Stimulated activated CD4-positive, alpha-beta T cell treated with anti-CD3 and anti-CD28 coated beads, TNF-alpha, amount 100 ng/mL, for 24 hours (primary cell): ENCODE data around the gene TIPIN.

Experiments
- DNase-seq, 3 experiments: peaks; one replicate each; pipeline ENCODE4 v3.0.0-alpha.2; 2020; ENCODE audit warnings: low read depth in 3 of 3

The TIPIN gene

DNA sequence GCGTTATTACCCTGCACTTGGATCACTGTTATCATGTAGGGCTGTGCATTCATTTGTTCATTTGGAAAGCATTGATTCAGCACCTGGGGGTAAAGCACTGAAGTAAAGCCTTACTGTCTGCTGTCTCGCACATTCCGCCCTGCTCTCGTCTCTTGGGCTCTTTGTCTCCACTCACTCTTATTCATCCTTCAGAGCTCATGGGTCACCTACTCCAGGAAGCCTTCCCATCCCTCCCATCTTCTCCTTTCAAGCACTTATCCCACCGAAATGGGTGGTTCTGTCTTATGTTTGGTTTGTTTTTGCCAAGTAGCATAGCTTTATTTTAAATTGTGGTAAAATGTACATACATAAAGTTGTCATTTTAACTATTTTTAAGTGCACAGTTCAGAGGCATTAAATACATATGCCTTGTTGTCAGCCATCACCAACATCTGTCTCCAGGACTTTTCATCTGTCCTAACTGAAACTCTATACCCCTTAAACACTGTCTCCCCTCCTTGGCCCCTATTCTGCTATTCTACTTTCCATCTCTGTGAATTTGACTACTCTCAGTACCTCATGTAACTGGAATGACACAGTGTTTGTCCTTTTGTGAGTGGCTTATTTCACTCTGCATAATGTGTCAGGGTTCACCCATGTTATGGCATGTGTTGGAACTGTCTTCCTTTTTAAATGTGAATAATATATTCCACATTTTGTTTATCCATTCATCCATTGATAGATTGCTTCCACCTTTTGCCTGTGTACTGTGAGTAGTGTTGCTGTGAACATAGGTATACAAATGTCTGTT is 53.8 kb downstream of the TIPIN start:
- no peak for DNase-seq

DNA sequence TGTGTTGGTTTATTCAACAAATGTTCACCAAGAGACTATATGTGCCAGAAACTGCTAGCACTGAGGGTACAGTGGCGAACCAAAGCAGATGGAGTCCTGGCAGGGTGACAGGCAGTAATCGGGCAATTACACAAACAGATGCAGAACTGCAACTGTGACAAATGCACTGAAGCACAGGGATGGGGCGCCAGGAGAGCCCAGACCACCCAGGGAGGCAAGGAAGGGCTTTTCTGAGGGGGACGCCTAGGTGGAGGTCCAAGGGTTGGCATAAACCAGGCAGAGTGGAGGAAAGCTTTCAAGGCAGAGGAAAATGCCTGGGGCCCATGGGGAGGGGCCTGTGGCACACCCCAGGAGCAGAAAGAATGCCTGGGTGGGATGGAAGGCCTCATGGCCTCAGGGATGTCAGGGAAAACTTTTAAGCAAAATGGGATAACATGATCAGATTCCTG is 57.7 kb downstream of the TIPIN start:
- DNase-seq: no peak

DNA sequence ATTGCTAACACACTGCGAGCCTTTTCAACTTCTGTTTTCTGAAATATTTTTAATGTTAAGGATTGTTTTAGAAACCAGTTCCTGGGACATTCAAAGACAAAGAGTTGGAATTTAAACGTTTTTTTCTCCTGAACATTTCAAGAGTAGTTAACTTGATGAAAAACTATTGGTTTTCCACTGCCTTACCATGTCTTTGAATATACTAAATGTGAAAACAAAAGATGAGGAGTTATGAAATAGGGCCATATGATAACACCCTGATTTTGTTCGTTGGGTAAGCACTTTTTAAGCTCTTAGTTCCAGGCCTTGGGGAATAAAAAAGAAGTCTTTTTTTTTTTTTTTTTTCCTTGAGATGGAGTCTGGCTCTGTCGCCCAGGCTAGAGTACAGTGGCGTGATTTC is 60.3 kb downstream of the TIPIN start:
- DNase-seq: no peak

DNA sequence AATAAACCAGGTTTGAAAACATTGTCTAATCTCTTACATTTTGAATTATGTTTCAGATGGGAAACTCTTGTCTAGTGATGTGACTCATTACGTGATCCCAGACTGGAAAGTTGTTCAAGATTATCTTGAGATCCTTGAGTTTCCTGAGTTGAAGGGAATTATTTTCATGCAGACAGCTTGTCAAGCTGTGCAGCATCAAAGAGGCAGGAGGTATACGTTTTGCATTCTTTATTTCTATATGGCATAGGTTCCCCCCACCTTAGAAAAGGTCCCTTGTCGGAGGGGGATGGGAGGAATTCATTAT is 61.6 kb downstream of the TIPIN start:
- DNase-seq: no peak

DNA sequence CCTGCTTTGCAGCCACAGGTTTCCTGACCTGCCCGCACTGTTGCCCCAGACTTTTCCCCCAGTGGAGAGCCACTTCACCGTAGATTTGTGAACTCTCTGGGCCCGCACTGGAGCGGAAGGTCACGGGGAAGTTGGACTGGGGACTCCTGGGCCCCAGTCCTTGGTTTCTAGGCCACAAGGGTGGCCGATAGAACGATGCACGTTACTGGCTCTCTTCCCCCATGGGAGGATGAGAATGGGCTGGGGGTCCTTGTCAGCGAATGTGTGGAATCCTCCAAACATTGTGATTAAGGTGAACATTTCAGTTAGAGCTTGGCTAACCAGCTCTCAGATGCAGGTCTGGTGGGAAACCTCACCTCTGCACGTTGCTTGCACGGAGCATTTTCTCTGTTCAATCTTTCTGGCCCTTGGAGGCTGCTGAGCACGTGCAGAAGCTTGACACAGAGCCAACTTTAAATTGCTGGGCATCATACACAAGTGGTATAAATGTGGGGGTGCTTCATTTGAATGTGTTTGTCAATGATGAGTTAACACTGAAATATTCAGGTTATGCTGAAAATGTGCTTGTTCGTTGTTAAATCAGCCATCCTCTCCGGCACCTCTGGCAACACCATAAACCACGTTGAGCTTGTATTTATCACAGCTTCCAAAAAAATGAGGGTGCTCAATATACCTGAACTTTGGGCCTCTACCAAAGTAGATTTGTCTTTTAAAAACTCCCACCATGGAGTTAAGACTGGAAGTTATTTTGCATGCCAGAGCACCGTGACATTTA is 62.1 kb downstream of the TIPIN start:
- DNase-seq: peak in 1 of 3 experiments; percentile 14

DNA sequence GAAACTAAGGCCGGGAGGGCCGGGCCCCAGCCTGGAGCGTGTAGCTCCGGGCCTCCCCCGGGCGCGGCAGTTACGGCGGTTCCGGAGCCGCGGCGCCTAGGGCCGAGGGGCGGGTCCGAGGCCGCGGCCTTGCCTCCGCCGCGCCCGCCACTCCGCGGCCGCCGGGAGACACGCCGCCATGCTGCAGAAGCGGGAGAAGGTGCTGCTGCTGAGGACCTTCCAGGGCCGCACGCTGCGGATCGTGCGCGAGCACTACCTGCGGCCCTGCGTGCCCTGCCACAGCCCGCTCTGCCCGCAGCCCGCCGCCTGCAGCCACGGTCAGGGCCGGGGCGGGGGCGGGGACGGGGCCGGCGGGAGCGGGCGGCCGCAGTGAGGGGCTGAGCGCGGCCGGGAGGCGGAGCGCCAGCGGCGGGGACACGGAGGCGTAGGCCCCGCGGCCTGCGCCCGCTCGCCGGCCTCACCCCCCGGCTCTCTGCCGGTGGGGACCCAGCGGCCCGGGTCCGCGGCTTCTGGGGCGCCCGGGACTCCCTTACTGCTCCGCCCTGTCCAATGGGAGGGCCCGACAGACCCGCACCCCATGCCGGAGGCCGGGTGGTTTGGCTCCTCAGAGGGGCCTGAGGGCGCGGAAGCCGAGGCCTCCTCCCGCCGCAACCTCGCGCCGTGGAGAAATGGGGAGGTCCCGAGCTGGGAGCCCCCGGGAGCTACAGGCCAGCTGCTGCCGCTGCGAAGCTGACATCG is 62.9 kb downstream of the TIPIN start, which contains the start of gene DIS3L:
Gene DIS3L (plus strand): TSS at position 150 of the 738 bp plus-strand sequence. CDS start 29 bp downstream, at position 179.
- DNase-seq: peak; percentile 24 to 62 (median 33)

DNA sequence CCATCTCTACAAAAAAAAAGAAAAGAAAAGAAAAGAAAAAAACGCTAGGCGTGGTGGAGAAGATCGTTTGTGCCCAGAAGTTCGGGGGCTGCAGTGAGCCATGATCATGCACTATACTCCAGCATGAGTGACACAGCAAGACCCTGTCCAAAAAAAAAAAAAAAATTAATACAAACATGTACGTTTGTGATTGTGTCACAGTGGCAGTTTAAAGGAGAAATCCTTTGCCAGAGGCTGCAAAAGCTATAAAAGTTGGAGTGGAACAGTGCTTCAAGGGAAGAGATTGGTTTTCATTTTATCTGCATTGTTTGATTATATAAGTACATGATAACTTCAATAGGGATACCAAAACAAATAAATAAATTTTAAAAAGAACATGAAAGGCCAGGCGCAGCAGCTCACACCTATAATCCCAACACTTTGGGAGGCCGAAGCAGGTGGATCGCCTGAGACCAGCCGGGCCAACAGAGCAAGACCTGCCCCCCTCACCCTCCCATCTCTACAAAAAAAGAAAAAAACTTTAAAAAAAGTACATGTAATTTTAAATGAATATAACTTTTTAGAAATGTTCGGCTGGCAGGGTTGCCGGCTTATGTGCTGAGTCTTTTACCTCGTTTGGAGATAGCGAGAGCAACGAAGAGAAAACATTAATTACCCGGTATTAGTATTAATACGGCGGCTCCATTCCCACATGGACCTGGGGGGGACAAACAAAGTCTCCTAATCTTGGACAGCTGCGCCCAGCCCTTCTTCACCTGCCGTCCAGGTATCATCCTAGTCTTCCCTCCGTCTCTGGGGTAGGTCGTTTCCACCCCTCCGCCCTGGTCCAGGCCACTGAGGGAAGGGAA is 63.7 kb downstream of the TIPIN start:
- DNase-seq: no peak

DNA sequence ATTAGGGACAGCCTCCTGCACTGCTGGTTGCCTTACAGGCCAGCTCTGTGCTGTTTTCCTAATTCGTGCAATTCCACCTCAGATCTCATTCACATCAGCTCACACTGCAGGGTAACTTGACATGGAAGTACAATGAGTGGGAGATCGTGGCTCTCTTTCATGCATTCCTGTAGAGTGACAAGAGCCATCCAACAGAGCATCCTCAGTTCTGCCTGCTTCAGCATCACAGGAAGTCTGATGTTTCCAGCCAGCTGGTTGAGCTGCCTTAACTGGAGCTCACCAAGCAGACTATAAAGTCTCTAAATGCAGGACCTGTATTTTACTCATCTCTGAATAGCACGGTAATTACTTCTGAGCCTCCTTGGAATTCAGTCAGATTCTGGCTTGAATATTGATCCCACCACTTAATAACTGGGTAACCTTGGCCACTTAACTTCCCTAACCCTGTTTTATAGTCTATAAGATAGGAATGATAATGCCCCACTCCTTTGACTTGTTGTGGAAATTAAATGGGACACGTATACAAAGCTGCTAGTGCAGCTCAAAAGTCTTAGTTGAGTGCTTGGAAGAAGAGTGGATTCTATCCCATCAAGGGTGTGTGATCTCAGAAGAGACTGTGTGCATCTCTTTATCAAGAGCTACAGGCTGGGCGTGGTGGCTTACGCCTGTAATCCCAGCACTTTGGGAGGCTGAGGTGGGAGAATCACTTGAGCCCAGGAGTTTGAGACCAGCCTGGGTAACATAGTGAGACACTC is 64.5 kb downstream of the TIPIN start:
- no peak for DNase-seq

DNA sequence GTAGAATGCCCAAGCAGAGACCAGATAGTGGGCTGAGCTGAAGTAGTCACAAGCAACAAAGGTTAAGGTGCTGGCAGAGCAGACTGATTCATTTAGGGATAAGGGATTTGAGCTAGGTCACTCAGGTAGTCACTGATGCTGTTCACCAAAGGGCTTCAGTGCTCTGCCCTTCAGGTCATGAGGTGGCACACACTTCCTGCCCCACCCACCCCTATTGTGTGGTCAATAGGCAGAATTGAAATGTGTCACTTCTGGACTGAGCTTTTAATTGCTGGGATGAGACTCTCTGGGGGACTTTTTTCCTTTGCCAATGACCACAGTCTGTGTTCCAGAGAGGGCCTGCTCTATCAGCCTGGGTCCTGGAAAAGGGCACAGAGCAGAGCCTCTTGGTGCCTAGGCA is 66.0 kb downstream of the TIPIN start:
- no peak for DNase-seq

DNA sequence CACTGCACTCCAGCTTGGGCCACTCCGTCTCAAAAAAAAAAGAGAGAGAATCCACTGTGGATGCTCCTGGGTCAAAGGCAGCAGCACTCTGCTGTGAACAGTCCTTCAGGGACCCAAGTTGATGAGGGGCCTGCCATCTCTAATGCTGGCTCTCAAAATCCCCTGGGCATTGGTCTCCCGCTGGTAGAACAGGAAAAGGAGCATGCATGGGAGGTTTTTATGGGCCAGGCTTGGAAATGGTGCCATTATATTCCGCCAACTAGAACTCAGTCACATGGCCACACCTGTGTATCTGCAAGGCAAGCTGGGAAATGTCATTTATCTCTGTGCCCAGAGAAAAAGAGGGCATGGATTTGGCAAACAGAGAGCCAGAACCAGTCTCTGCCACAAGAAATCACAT is 66.5 kb downstream of the TIPIN start:
- DNase-seq: no peak

DNA sequence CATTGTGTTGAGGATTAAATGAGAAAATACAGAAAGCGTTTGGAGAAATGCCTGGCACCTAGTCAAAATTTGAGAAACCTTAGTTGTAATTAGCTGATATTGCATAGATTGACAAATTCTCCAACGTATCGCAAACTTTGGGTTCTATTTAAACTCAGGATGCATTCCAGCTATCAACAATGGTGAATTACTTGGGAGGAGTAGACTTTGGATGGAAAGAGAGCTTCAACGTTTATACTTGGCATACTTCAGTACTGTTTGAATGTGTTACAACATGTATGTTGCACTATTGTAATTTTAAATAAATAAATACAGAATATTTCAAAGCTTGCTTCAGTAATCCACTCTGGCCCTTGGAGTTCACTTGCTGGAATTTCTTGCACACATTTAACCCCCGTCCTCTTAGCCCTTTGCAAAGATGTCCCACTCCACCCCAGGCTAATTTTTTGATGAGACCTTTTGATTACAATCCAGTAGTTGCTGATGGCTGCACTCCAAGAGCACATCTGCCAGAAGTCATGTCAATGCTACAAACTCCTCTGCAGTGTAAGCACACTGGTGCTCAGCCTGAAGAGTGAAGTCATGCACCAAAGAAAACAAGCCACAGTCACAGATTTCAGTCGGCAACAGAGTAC is 67.8 kb downstream of the TIPIN start:
- no peak for DNase-seq

DNA sequence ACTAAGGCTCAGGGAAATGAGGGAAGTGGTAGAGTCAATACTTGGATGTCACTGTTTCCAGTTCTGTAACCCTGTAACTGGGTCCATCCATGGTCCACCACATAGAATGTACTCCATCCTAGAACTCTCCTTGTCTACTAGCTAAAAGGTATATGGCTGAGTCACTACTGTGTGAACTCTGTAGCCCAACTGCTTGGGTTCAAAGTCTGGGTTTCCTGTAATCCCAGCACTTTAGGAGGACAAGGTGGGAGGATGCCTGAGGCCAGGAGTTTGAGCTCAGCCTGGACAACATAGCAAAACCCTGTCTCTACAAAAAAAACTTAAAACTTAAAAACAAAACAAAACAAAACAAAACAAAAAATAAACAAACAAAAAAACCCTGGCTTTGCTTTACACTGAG is 68.4 kb downstream of the TIPIN start:
- DNase-seq: no peak

DNA sequence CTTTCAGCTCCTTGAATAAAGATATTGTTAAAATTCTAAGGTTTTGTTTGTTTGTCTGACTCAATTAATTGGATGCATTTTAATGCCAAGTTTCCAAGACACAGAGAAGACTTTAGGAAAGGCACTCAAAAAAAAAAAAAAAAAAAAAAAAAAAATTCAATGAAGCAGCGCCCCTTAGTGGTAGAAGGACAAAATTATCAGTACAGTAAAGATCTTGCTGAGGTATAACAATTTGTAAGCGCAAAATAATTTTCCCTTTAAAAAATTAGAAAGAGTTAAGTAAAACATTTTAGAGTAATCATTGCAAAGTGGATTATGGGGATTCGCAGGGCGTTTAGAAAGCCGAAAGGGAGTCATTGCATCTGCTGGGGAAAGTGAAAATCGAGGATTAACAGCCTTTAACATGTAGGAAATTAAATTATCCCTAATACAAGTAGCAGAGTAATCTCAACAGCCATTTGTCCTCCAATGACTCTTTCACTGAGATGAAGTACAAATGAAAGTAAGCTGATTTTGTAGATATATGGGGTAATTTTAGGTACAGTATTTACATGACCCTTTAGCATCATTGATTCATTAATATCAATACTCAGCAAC is 68.9 kb downstream of the TIPIN start:
- no peak for DNase-seq
